GM13977 (cell line): Measurements from ENCODE around the gene KCTD15.

Experiments
- DNase-seq: peaks from one replicate; pipeline ENCODE4 v3.0.0; 2012; ENCODE audit warnings: low spot score
- CTCF ChIP-seq: IDR thresholded peaks from 2 replicates; pipeline ENCODE4 v1.5.1; 2012; ENCODE audit warnings: mild to moderate bottlenecking, control low read depth; ENCODE audit not compliant: insufficient read depth; ENCODE audit errors: extremely low read depth, missing control alignments
- in situ Hi-C: fragments of 300-500 bp; cut with MboI; formaldehyde crosslinking; loops from one replicate; pipeline ENCODE4 v1.12.0; 2022; ENCODE audit warnings: low sequenced_read_pairs, low pct_unique_long_range_greater_than_20kb, mixed read lengths, inconsistent platforms; ENCODE audit not compliant: unreplicated experiment

Gene KCTD15

GRCh38 chr19:33805313-33805712 lies 8.6 kb downstream of the KCTD15 start:
- no peak for TF ChIP-seq CTCF
- no peak for DNase-seq
- in situ Hi-C loops: no loop called here

- TF ChIP-seq CTCF: no peak
- no peak for DNase-seq
- in situ Hi-C loops: no loop called here
Observed at GRCh38 chr19:33805840-33806433, 9.3 kb downstream of the KCTD15 start.

- no peak for TF ChIP-seq CTCF
- in situ Hi-C loops: no loop called here
- no peak for DNase-seq
Observed at GRCh38 chr19:33806434-33806881, 9.8 kb downstream of the KCTD15 start.

- in situ Hi-C loops: no loop called here
- no peak for TF ChIP-seq CTCF
- no peak for DNase-seq
Observed at GRCh38 chr19:33808399-33808798, 11.7 kb downstream of the KCTD15 start.

- no peak for DNase-seq
- no peak for TF ChIP-seq CTCF
- in situ Hi-C loops: no loop called here
Observed at GRCh38 chr19:33809960-33810359, 13.3 kb downstream of the KCTD15 start.

- in situ Hi-C loops: no loop called here
- DNase-seq: no peak
- no peak for TF ChIP-seq CTCF
Observed at GRCh38 chr19:33810821-33811220, 14.2 kb downstream of the KCTD15 start.
